ENCODE results near the gene SMCHD1. TPM values are rescaled to one million over a fixed set of nuclear protein-coding genes. Genes with fewer than 3 reads are reported as not detected.

Gene SMCHD1
- total RNA-seq, 1 experiment from 2014 or later = 33.0 TPM

- TF ChIP-seq, protein P1, sequence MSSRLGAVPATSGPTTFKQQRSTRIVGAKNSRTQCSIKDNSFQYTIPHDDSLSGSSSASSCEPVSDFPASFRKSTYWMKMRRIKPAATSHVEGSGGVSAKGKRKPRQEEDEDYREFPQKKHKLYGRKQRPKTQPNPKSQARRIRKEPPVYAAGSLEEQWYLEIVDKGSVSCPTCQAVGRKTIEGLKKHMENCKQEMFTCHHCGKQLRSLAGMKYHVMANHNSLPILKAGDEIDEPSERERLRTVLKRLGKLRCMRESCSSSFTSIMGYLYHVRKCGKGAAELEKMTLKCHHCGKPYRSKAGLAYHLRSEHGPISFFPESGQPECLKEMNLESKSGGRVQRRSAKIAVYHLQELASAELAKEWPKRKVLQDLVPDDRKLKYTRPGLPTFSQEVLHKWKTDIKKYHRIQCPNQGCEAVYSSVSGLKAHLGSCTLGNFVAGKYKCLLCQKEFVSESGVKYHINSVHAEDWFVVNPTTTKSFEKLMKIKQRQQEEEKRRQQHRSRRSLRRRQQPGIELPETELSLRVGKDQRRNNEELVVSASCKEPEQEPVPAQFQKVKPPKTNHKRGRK (CRISPR knock-in tag; IDR thresholded peaks at IDR 0.05; ENCODE audit: borderline replicate concordance) = no peak
- TF ChIP-seq JUN (CRISPR knock-in tag; IDR thresholded peaks at IDR 0.05) = no peak
- TF ChIP-seq ARID4B (CRISPR knock-in tag; IDR thresholded peaks at IDR 0.05; ENCODE audit: borderline replicate concordance) = no peak
- TF ChIP-seq, protein P2, sequence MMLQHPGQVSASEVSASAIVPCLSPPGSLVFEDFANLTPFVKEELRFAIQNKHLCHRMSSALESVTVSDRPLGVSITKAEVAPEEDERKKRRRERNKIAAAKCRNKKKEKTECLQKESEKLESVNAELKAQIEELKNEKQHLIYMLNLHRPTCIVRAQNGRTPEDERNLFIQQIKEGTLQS (CRISPR knock-in tag; conservative IDR thresholded peaks at IDR 0.05) = no peak
- no peak for TF ChIP-seq RORB (CRISPR knock-in tag; IDR thresholded peaks at IDR 0.05)
- no peak for TF ChIP-seq FOXP1 (CRISPR knock-in tag; IDR thresholded peaks at IDR 0.05; ENCODE audit: borderline replicate concordance)
- TF ChIP-seq, protein P3, sequence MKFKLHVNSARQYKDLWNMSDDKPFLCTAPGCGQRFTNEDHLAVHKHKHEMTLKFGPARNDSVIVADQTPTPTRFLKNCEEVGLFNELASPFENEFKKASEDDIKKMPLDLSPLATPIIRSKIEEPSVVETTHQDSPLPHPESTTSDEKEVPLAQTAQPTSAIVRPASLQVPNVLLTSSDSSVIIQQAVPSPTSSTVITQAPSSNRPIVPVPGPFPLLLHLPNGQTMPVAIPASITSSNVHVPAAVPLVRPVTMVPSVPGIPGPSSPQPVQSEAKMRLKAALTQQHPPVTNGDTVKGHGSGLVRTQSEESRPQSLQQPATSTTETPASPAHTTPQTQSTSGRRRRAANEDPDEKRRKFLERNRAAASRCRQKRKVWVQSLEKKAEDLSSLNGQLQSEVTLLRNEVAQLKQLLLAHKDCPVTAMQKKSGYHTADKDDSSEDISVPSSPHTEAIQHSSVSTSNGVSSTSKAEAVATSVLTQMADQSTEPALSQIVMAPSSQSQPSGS (CRISPR knock-in tag; IDR thresholded peaks at IDR 0.05; ENCODE audit: borderline replicate concordance, low read depth) = no peak
- no peak for TF ChIP-seq ZBTB43 (CRISPR knock-in tag; IDR thresholded peaks at IDR 0.05)
- TF ChIP-seq JAZF1 (CRISPR knock-in tag; IDR thresholded peaks at IDR 0.05) = no peak
- TF ChIP-seq RELA (CRISPR knock-in tag; IDR thresholded peaks at IDR 0.05; ENCODE audit: borderline replicate concordance) = no peak
These were observed 32.0 kb downstream of the SMCHD1 start (continued) for GRCh38 chr18:2687390-2688001.

DNA sequence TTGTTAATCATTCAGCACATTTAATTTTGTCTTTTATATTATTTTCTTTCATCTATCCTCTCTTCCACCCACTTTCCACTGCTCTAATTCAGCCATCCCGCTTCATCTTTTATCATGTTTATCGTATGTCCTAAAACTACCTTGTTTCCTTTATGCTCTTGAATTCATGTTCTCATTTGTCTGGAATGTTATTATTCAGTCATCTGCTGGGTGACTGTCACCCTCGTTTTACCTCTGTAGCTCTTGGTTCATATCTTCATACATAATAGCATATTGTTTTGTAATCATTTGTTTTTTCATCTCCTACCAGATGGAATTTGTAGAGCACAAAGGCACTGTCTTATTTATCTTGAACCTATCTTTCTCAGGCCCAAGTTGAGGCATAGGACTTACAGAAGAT lies 37.0 kb downstream of the SMCHD1 start:
- no peaks in the 10 kb centered on the region for H3K4me1 Mint-ChIP-seq
- no peak overlapping the region for H3K4me3 Mint-ChIP-seq
- peaks cover 22% of the 10 kb centered on the region for H3K36me3 Mint-ChIP-seq
- H3K27ac Mint-ChIP-seq = no peak overlapping the region
- ChIA-PET POLR2A (no interaction called here), CTCF (no interaction called here)
- DNase-seq (ENCODE audit: low spot score) = no peak
- no peak for ATAC-seq
- TF ChIP-seq PRRX2 (CRISPR knock-in tag; IDR thresholded peaks at IDR 0.05) = no peak
- no peak for TF ChIP-seq ZNF219 (CRISPR knock-in tag; IDR thresholded peaks at IDR 0.05; ENCODE audit: borderline replicate concordance)
- no peaks in the 10 kb centered on the region for H3K27me3 Mint-ChIP-seq (ENCODE audit: low read depth)
- no peaks in the 10 kb centered on the region for H3K9me3 Mint-ChIP-seq

DNA sequence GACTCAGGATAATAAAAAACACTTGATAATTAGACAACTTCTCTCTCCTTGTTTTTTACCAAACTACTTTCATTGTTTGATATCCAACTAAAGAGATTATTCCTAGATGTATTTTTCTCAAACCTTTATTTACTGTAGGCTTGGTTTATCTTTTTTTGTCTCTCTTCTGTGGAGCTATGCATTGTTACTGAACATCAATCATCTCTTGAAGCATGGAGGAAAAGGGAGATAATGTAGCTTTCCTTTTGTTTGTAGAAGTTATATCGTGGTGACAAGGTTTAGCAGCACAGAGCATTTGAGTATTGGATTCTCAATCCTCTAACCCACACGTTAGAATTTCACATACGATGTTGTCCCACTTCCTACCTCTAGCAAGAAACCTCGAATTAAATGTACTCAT lies 41.7 kb downstream of the SMCHD1 start:
- Mint-ChIP-seq H3K36me3 (peaks cover 39% of the 10 kb centered on the region), H3K27ac (no peak overlapping the region), H3K4me3 (no peak overlapping the region), H3K9me3 (no peaks in the 10 kb centered on the region), H3K27me3 (ENCODE audit: low read depth) (no peaks in the 10 kb centered on the region), H3K4me1 (no peaks in the 10 kb centered on the region)
- no peak for ATAC-seq
- no peak for DNase-seq (ENCODE audit: low spot score)
- ChIA-PET POLR2A (interaction anchor here (0.6 kb wide), 1 partner anchor 397 kb away, joined by 4 read pairs; no protein-coding TSS in a partner anchor), CTCF (no interaction called here)
- no peak for TF ChIP-seq JAZF1 (CRISPR knock-in tag; IDR thresholded peaks at IDR 0.05)
- TF ChIP-seq, protein P4, sequence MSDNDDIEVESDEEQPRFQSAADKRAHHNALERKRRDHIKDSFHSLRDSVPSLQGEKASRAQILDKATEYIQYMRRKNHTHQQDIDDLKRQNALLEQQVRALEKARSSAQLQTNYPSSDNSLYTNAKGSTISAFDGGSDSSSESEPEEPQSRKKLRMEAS (CRISPR knock-in tag; IDR thresholded peaks at IDR 0.05) = no peak
- TF ChIP-seq CREB1 (CRISPR knock-in tag; IDR thresholded peaks at IDR 0.05) = no peak
- TF ChIP-seq, protein P5, sequence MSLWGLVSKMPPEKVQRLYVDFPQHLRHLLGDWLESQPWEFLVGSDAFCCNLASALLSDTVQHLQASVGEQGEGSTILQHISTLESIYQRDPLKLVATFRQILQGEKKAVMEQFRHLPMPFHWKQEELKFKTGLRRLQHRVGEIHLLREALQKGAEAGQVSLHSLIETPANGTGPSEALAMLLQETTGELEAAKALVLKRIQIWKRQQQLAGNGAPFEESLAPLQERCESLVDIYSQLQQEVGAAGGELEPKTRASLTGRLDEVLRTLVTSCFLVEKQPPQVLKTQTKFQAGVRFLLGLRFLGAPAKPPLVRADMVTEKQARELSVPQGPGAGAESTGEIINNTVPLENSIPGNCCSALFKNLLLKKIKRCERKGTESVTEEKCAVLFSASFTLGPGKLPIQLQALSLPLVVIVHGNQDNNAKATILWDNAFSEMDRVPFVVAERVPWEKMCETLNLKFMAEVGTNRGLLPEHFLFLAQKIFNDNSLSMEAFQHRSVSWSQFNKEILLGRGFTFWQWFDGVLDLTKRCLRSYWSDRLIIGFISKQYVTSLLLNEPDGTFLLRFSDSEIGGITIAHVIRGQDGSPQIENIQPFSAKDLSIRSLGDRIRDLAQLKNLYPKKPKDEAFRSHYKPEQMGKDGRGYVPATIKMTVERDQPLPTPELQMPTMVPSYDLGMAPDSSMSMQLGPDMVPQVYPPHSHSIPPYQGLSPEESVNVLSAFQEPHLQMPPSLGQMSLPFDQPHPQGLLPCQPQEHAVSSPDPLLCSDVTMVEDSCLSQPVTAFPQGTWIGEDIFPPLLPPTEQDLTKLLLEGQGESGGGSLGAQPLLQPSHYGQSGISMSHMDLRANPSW (CRISPR knock-in tag; conservative IDR thresholded peaks at IDR 0.05; ENCODE audit: low read depth) = no peak
- no peak for TF ChIP-seq USF1 (CRISPR knock-in tag; IDR thresholded peaks at IDR 0.05)
- TF ChIP-seq ZNF263 (CRISPR knock-in tag; IDR thresholded peaks at IDR 0.05; ENCODE audit: low read depth) = no peak
- TF ChIP-seq FOXK1 (CRISPR knock-in tag; IDR thresholded peaks at IDR 0.05) = no peak
- no peak for TF ChIP-seq SOX15 (CRISPR knock-in tag; IDR thresholded peaks at IDR 0.05)
- TF ChIP-seq ELF4 (CRISPR knock-in tag; IDR thresholded peaks at IDR 0.05; ENCODE audit: low read depth) = no peak
- TF ChIP-seq ESRRA (CRISPR knock-in tag; IDR thresholded peaks at IDR 0.05; ENCODE audit: borderline replicate concordance) = no peak
